Measurements from ENCODE around the gene C20orf141. TPM values are rescaled to one million over a fixed set of nuclear protein-coding genes. Genes with fewer than 3 reads are reported as not detected.

Gene C20orf141
- total and polyA plus RNA-seq, 2 of the 4 experiments (the other 2 are of a cell fraction) = 0.36 to 0.91 TPM

DNA sequence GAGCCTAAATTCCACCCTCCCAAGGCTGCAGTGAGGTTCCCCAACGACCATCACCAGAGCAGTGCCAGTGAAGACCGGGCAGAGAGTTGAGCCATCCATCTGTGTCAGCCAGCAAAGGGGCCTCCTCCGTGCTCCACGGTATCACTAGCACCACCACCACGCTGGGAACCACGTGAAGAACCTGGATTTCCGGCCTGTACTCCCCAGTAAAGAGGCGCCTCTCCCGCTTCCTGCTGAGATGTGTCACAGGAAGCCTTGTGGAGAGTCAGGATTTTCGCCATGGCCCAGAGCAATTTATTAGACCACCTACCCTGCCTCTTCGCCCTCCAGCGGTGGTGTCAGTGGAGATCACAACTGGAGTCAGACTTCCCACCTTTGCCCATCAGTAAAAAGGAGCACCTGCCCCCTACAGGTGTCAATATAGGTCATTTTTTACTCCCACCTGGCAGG lies 43.1 kb upstream of the C20orf141 start:
- Histone ChIP-seq H4K5ac (ENCODE audit: low read depth, low read length) (no peak overlapping the region), H3K9me3 (ENCODE audit: control insufficient read depth, insufficient read depth, low read length) (peaks cover 6% of the 10 kb centered on the region), H3K18ac (ENCODE audit: low read depth, low read length) (no peak overlapping the region), H3K79me1 (ENCODE audit: low read depth in 1 of 2, low read length in 2 of 2) (no peaks in the 10 kb centered on the region), H4K8ac (ENCODE audit: low read depth in 2 of 2, low read length in 2 of 2) (no peak overlapping the region), H3K23ac (ENCODE audit: low read depth, low read length) (no peak overlapping the region), H3K56ac (ENCODE audit: extremely low read depth, insufficient read depth, low read length) (no peak overlapping the region), H2AK9ac (replicated peaks; ENCODE audit: low read depth, low read length, poor library complexity) (no peak overlapping the region), H3K27me3 (ENCODE audit: control insufficient read depth, insufficient read depth, low read length) (peaks cover 14% of the 10 kb centered on the region), H2AK5ac (ENCODE audit: low read depth, low read length) (no peak overlapping the region), H3K9me1 (ENCODE audit: insufficient read depth, low read length) (no peaks in the 10 kb centered on the region), H3K27ac (ENCODE audit: insufficient read depth, low read length) (no peak overlapping the region), H3K4me2 (ENCODE audit: low read depth, low read length) (no peak overlapping the region), H3K9ac (ENCODE audit: low read depth, low read length) (no peak overlapping the region), H4K20me1 (ENCODE audit: insufficient read depth, low read length) (no peaks in the 10 kb centered on the region), H2BK15ac (ENCODE audit: low read depth, low read length) (no peak overlapping the region), H3K4me3 (ENCODE audit: insufficient read depth, low read depth, low read length) (no peak overlapping the region), H3K36me3 (ENCODE audit: control insufficient read depth, insufficient read depth, low read length) (no peaks in the 10 kb centered on the region), H2BK20ac (ENCODE audit: low read depth, low read length) (no peak overlapping the region), H3K14ac (replicated peaks; ENCODE audit: low read depth, low read length) (no peak overlapping the region), H4K91ac (ENCODE audit: insufficient read depth, low read depth, low read length) (no peak overlapping the region), H2BK5ac (ENCODE audit: low read depth, low read length, poor library complexity, severe bottlenecking) (no peak overlapping the region), H3K4me1 (ENCODE audit: control insufficient read depth, insufficient read depth, low read length) (peaks cover 3% of the 10 kb centered on the region; the same call in 1 of the 2 replicates), H2AFZ (replicated peaks; ENCODE audit: low read length, poor library complexity) (peak overlapping the region; percentile 78), H3K4ac (ENCODE audit: low read depth, low read length) (no peak overlapping the region), H2BK120ac (ENCODE audit: low read depth, low read length) (no peak overlapping the region)
- intact Hi-C loops (cut with micrococcal nuclease) = no loop called here
- in situ Hi-C loops (cut with MboI; ENCODE audit: low sequenced_read_pairs) = no loop called here
- WGBS, 2 experiments (ENCODE audit: extremely low coverage in 2 of 2, insufficient read length in 1 of 2) = no CpG with 5 or more reads among the region's 12 CpGs
- DNase-seq (peak; percentile 18), ATAC-seq (ENCODE audit: low read depth) (no peak)
- POLR2A ChIA-PET (ENCODE audit: unreplicated experiment) = no interaction called here
- TF ChIP-seq FOS (IDR thresholded peaks at IDR 0.05; ENCODE audit: low read depth, low read length) = no peak
- no peak for TF ChIP-seq RCOR1 (IDR thresholded peaks at IDR 0.05; ENCODE audit: insufficient replicate concordance, low read length)
- TF ChIP-seq, protein P1, sequence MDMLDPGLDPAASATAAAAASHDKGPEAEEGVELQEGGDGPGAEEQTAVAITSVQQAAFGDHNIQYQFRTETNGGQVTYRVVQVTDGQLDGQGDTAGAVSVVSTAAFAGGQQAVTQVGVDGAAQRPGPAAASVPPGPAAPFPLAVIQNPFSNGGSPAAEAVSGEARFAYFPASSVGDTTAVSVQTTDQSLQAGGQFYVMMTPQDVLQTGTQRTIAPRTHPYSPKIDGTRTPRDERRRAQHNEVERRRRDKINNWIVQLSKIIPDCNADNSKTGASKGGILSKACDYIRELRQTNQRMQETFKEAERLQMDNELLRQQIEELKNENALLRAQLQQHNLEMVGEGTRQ (IDR thresholded peaks at IDR 0.05; ENCODE audit: low read depth, low read length) = no peak
- TF ChIP-seq, protein P2, sequence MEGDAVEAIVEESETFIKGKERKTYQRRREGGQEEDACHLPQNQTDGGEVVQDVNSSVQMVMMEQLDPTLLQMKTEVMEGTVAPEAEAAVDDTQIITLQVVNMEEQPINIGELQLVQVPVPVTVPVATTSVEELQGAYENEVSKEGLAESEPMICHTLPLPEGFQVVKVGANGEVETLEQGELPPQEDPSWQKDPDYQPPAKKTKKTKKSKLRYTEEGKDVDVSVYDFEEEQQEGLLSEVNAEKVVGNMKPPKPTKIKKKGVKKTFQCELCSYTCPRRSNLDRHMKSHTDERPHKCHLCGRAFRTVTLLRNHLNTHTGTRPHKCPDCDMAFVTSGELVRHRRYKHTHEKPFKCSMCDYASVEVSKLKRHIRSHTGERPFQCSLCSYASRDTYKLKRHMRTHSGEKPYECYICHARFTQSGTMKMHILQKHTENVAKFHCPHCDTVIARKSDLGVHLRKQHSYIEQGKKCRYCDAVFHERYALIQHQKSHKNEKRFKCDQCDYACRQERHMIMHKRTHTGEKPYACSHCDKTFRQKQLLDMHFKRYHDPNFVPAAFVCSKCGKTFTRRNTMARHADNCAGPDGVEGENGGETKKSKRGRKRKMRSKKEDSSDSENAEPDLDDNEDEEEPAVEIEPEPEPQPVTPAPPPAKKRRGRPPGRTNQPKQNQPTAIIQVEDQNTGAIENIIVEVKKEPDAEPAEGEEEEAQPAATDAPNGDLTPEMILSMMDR (conservative IDR thresholded peaks at IDR 0.05; ENCODE audit: low read depth, low read length) = no peak
- no peak for TF ChIP-seq RAD21 (IDR thresholded peaks at IDR 0.05; ENCODE audit: low read length)
- TF ChIP-seq SMC3 (IDR thresholded peaks at IDR 0.05; ENCODE audit: low read depth, low read length) = no peak
- no peak for TF ChIP-seq NFE2L2 (IDR thresholded peaks at IDR 0.05; ENCODE audit: low read depth, low read length)
- no peak for TF ChIP-seq BHLHE40 (IDR thresholded peaks at IDR 0.05; ENCODE audit: low read depth, low read length)
- no peak for TF ChIP-seq CHD1 (IDR thresholded peaks at IDR 0.05; ENCODE audit: low read depth, low read length)
- TF ChIP-seq CEBPB (IDR thresholded peaks at IDR 0.05; ENCODE audit: low read depth, low read length) = no peak
- no peak for TF ChIP-seq MAFK (IDR thresholded peaks at IDR 0.05; ENCODE audit: low read depth, low read length)
- TF ChIP-seq POLR2A (IDR thresholded peaks at IDR 0.05; ENCODE audit: low read depth, low read length) = no peak
- TF ChIP-seq, protein P3, sequence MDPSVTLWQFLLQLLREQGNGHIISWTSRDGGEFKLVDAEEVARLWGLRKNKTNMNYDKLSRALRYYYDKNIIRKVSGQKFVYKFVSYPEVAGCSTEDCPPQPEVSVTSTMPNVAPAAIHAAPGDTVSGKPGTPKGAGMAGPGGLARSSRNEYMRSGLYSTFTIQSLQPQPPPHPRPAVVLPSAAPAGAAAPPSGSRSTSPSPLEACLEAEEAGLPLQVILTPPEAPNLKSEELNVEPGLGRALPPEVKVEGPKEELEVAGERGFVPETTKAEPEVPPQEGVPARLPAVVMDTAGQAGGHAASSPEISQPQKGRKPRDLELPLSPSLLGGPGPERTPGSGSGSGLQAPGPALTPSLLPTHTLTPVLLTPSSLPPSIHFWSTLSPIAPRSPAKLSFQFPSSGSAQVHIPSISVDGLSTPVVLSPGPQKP (IDR thresholded peaks at IDR 0.05; ENCODE audit: borderline replicate concordance, low read depth, low read length) = no peak
- no peak for TF ChIP-seq MXI1 (IDR thresholded peaks at IDR 0.05; ENCODE audit: borderline replicate concordance, low read depth, low read length)
- no peak for TF ChIP-seq MAZ (IDR thresholded peaks at IDR 0.05; ENCODE audit: borderline replicate concordance, low read depth, low read length)
- TF ChIP-seq RFX5 (IDR thresholded peaks at IDR 0.05; ENCODE audit: low read depth, low read length) = no peak
- no TSS peak for BruUV-seq (replicated peaks)
- dilution Hi-C loops (cut with HindIII; ENCODE audit: low sequenced_read_pairs, unreplicated experiment) = no loop called here
- CTCF ChIA-PET = no interaction called here
